ENCODE measurements around the gene SEMA5A. TPM values are rescaled to one million over a fixed set of nuclear protein-coding genes. Genes with fewer than 3 reads are reported as not detected.

SEMA5A gene, protein sequence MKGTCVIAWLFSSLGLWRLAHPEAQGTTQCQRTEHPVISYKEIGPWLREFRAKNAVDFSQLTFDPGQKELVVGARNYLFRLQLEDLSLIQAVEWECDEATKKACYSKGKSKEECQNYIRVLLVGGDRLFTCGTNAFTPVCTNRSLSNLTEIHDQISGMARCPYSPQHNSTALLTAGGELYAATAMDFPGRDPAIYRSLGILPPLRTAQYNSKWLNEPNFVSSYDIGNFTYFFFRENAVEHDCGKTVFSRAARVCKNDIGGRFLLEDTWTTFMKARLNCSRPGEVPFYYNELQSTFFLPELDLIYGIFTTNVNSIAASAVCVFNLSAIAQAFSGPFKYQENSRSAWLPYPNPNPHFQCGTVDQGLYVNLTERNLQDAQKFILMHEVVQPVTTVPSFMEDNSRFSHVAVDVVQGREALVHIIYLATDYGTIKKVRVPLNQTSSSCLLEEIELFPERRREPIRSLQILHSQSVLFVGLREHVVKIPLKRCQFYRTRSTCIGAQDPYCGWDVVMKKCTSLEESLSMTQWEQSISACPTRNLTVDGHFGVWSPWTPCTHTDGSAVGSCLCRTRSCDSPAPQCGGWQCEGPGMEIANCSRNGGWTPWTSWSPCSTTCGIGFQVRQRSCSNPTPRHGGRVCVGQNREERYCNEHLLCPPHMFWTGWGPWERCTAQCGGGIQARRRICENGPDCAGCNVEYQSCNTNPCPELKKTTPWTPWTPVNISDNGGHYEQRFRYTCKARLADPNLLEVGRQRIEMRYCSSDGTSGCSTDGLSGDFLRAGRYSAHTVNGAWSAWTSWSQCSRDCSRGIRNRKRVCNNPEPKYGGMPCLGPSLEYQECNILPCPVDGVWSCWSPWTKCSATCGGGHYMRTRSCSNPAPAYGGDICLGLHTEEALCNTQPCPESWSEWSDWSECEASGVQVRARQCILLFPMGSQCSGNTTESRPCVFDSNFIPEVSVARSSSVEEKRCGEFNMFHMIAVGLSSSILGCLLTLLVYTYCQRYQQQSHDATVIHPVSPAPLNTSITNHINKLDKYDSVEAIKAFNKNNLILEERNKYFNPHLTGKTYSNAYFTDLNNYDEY
- not detected in 2 replicates for total RNA-seq
- 0.68 TPM for total RNA-seq (2013)
- not detected in 2 replicates for polyA plus RNA-seq
- polyA minus RNA-seq, result 0.07 and 0.09 TPM in 2 replicates

DNA sequence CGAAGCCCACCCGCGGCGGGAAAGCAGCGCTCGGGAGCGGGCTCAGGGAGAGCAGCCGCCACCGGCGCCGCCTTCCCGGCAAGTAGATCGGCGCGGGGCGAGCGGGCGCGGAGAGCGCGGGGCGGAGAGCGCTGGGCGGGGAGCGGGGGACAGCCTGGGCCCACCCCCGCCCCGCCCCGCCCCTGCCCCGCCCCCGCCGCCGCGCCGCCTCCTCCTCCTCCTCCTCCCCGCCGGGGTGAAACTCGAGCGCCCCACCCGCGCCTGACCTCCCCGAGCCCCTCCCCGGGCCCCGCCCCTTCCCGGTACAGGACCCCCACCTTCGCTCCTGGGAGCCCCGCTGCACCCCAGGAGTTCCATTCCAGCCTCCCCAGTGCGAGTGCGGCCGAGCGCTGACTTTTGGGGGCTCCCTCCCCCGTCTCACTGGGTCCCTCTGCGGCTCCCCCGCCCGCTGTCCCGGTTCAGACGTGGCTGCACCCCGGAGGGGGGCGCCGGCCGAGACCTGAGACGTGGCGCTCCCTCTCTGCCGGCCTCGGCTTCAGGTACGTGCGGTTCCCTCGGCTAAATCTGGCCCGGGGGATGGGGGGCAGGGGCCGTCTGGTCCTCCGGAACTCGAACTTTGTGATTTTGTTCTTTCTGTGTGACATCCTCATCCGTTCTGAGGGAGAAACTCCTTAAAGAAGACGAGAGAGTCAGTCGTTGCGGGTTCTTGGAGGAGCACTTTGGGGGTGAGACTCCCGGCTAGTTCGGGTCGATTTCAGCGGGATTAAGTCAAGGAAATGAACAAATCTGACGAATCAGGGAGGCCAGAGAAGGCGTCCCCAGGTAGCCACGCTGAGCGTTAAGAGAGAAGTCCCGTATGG, at the start of gene SEMA5A:
TSS of gene SEMA5A (minus strand) at position 84 of the 860 bp plus-strand sequence. CDS start 166,129 bp downstream, outside the sequence.
- Mint-ChIP-seq H3K9me3 (ENCODE audit: insufficient read depth) (no peaks in the 10 kb centered on the region), H3K4me3 (peak within 1 kb of the TSS; percentile 46), H3K4me1 (peaks cover 10% of the 10 kb centered on the region), H3K27me3 (peaks cover 24% of the 10 kb centered on the region), H3K27ac (no peak within 1 kb of the TSS)
- H3K79me2 ChIP-seq (ENCODE audit: control insufficient read depth, insufficient read depth, low read length), result no peaks in the 10 kb centered on the region
- TF ChIP-seq EZH2 (IDR thresholded peaks at IDR 0.05; ENCODE audit: borderline replicate concordance, insufficient read depth, low read depth, low read length, poor library complexity, severe bottlenecking), result no peak
- peaks cover 0 to 18% (median 0%) of the 10 kb centered on the region in 3 donors for H3K9me3 ChIP-seq (ENCODE audit: control extremely low read depth in 1 of 3, control insufficient read depth in 2 of 3, insufficient read depth in 1 of 3, low read length in 2 of 3)
- H3K4me2 ChIP-seq (replicated peaks; ENCODE audit: low read depth, low read length, poor library complexity, severe bottlenecking), result peak within 1 kb of the TSS; percentile 50
- ATAC-seq (ENCODE audit: low read depth) (no peak), DNase-seq (no peak)
- 14% methylated on average over 55 of the region's 84 CpGs for WGBS (ENCODE audit: insufficient coverage)
- no peak within 1 kb of the TSS for H3K9ac ChIP-seq (ENCODE audit: low read length)
- no peaks in the 10 kb centered on the region for H3K36me3 ChIP-seq (replicated peaks in 1 of 2; ENCODE audit: control extremely low read depth in 1 of 2, control insufficient read depth in 1 of 2, extremely low read depth in 1 of 2, insufficient read depth in 2 of 2, low read length in 1 of 2)
- POLR2A ChIA-PET, result no interaction called here
- peaks cover 0 to 32% (median 16%) of the 10 kb centered on the region in 4 experiments for H3K27me3 ChIP-seq (replicated peaks in 1 of 4; ENCODE audit: control extremely low read depth in 1 of 4, control insufficient read depth in 3 of 4, insufficient read depth in 4 of 4, low read length in 3 of 4)
- H4K20me1 ChIP-seq (ENCODE audit: control insufficient read depth, insufficient read depth, low read length, poor library complexity, severe bottlenecking), result no peaks in the 10 kb centered on the region
- peaks cover 11 to 17% of the 10 kb centered on the region in 2 donors for H3K4me1 ChIP-seq (ENCODE audit: control insufficient read depth in 2 of 2, insufficient read depth in 2 of 2, low read length in 2 of 2)
- CTCF ChIA-PET, result no interaction called here
- H3K4me3 ChIP-seq (ENCODE audit: control extremely low read depth in 1 of 5, extremely low read depth in 1 of 5, insufficient read depth in 1 of 5, low read depth in 2 of 5, low read length in 4 of 5), result no peak within 1 kb of the TSS
- intact Hi-C loops (cut with micrococcal nuclease), result no loop called here
- H3K27ac ChIP-seq (ENCODE audit: low read length in 2 of 2), result no peak within 1 kb of the TSS
- peak within 1 kb of the TSS; percentile 10 for H2AFZ ChIP-seq (ENCODE audit: insufficient read depth, low read depth, low read length, poor library complexity, severe bottlenecking)

DNA sequence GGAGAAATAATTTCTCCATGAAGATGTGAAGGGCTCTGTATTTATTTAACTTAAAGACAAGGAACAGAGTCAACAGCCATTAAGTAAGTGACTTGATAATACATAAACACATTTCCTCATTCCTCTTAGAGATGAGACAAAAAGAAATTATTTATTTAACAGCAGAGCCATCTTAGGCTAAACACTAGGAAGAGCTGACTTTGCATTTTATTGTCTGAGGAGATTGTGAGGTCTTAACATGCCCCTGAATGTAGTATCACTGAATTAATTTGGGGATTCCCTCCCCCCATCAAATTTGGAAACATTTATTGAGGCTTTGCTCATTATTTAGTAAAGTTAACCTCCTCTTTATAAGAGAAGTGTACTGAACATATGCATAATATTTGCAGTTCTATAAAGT, 49.0 kb upstream of the SEMA5A start:
- H3K4me2 ChIP-seq (replicated peaks; ENCODE audit: low read depth, low read length, poor library complexity, severe bottlenecking), result no peak overlapping the region
- no peak overlapping the region for H2AFZ ChIP-seq (ENCODE audit: insufficient read depth, low read depth, low read length, poor library complexity, severe bottlenecking)
- no peaks in the 10 kb centered on the region for H3K27me3 ChIP-seq (replicated peaks in 1 of 4; ENCODE audit: control extremely low read depth in 1 of 4, control insufficient read depth in 3 of 4, insufficient read depth in 4 of 4, low read length in 3 of 4)
- H3K4me1 Mint-ChIP-seq, result no peaks in the 10 kb centered on the region
- no peak overlapping the region for H3K27ac ChIP-seq (ENCODE audit: low read length in 2 of 2)
- no peak for TF ChIP-seq EZH2 (IDR thresholded peaks at IDR 0.05; ENCODE audit: borderline replicate concordance, insufficient read depth, low read depth, low read length, poor library complexity, severe bottlenecking)
- TF ChIP-seq, protein P1, sequence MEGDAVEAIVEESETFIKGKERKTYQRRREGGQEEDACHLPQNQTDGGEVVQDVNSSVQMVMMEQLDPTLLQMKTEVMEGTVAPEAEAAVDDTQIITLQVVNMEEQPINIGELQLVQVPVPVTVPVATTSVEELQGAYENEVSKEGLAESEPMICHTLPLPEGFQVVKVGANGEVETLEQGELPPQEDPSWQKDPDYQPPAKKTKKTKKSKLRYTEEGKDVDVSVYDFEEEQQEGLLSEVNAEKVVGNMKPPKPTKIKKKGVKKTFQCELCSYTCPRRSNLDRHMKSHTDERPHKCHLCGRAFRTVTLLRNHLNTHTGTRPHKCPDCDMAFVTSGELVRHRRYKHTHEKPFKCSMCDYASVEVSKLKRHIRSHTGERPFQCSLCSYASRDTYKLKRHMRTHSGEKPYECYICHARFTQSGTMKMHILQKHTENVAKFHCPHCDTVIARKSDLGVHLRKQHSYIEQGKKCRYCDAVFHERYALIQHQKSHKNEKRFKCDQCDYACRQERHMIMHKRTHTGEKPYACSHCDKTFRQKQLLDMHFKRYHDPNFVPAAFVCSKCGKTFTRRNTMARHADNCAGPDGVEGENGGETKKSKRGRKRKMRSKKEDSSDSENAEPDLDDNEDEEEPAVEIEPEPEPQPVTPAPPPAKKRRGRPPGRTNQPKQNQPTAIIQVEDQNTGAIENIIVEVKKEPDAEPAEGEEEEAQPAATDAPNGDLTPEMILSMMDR (IDR thresholded peaks at IDR 0.05), result no peak
- H3K4me1 ChIP-seq (ENCODE audit: control insufficient read depth in 2 of 2, insufficient read depth in 2 of 2, low read length in 2 of 2), result no peaks in the 10 kb centered on the region
- intact Hi-C loops (cut with micrococcal nuclease), result no loop called here
- POLR2A ChIA-PET, result no interaction called here
- H3K36me3 ChIP-seq (replicated peaks in 1 of 2; ENCODE audit: control extremely low read depth in 1 of 2, control insufficient read depth in 1 of 2, extremely low read depth in 1 of 2, insufficient read depth in 2 of 2, low read length in 1 of 2), result no peaks in the 10 kb centered on the region
- H3K4me3 ChIP-seq (ENCODE audit: control extremely low read depth in 1 of 5, extremely low read depth in 1 of 5, insufficient read depth in 1 of 5, low read depth in 2 of 5, low read length in 4 of 5), result no peak overlapping the region
- DNase-seq (no peak), ATAC-seq (ENCODE audit: low read depth) (no peak)
- CTCF ChIA-PET, result no interaction called here
- no peaks in the 10 kb centered on the region for H3K9me3 Mint-ChIP-seq (ENCODE audit: insufficient read depth)
- H4K20me1 ChIP-seq (ENCODE audit: control insufficient read depth, insufficient read depth, low read length, poor library complexity, severe bottlenecking), result no peaks in the 10 kb centered on the region
- no peaks in the 10 kb centered on the region for H3K79me2 ChIP-seq (ENCODE audit: control insufficient read depth, insufficient read depth, low read length)
- H3K27ac Mint-ChIP-seq, result no peak overlapping the region
- no peaks in the 10 kb centered on the region for H3K9me3 ChIP-seq (ENCODE audit: control extremely low read depth in 1 of 3, control insufficient read depth in 2 of 3, insufficient read depth in 1 of 3, low read length in 2 of 3)
- H3K9ac ChIP-seq (ENCODE audit: low read length), result no peak overlapping the region
- H3K4me3 Mint-ChIP-seq, result no peak overlapping the region
- no peaks in the 10 kb centered on the region for H3K27me3 Mint-ChIP-seq

Data from B cell (primary cell).